GM23338 (cell line): ENCODE data around the gene C14orf93. TPM values are rescaled to one million over a fixed set of nuclear protein-coding genes. Genes with fewer than 3 reads are reported as not detected.

ENCODE experiments used
- ATAC-seq: fragments of 200-7000 bp; cut with Tn5 transposase; 3 replicates; pipeline ENCODE4 v1.9.1; 2020
- DNase-seq: peaks from one replicate; pipeline ENCODE4 v3.0.0-alpha.2; 2015; ENCODE audit warnings: low spot score
- H2AFZ ChIP-seq: fragments of 200-600 bp; sonication (generic); 2 replicates; pipeline ENCODE4 v1.8.0; 2016; ENCODE audit warnings: antibody characterized with exemption, mild to moderate bottlenecking, moderate library complexity
- H3F3A ChIP-seq: fragments of 200-600 bp; sonication (generic); replicated peaks from 2 replicates; pipeline ENCODE4 v1.8.0; 2017; ENCODE audit warnings: antibody characterized with exemption, mixed run types, low read depth
- H3K27ac ChIP-seq: fragments of 200-600 bp; sonication (generic); 2 replicates; pipeline ENCODE4 v1.6.1; 2016; ENCODE audit warnings: low read depth
- H3K27me3 ChIP-seq: fragments of 200-600 bp; sonication (generic); 2 replicates; pipeline ENCODE4 v1.8.0; 2016; ENCODE audit warnings: mild to moderate bottlenecking, mixed run types, moderate library complexity; ENCODE audit not compliant: insufficient read depth
- H3K36me3 ChIP-seq: fragments of 200-600 bp; sonication (generic); 2 replicates; pipeline ENCODE4 v1.8.0; 2016; ENCODE audit warnings: mild to moderate bottlenecking; ENCODE audit not compliant: insufficient read depth
- H3K4me1 ChIP-seq: fragments of 200-600 bp; sonication (generic); 2 replicates; pipeline ENCODE4 v1.8.0; 2016; ENCODE audit warnings: mild to moderate bottlenecking, moderate library complexity; ENCODE audit not compliant: insufficient read depth
- H3K4me2 ChIP-seq: fragments of 200-600 bp; sonication (generic); 2 replicates; pipeline ENCODE4 v1.7.1; 2017; ENCODE audit warnings: mixed run types
- H3K4me3 ChIP-seq: fragments of 200-600 bp; sonication (generic); 2 replicates; pipeline ENCODE4 v1.6.1; 2016; ENCODE audit warnings: mixed run types
- H3K79me2 ChIP-seq: fragments of 200-600 bp; sonication (generic); replicated peaks from 2 replicates; pipeline ENCODE4 v1.8.0; 2017; ENCODE audit warnings: mild to moderate bottlenecking; ENCODE audit not compliant: insufficient read depth
- H3K9me2 ChIP-seq: fragments of 200-600 bp; sonication (generic); 2 replicates; pipeline ENCODE4 v1.8.0; 2017; ENCODE audit not compliant: insufficient read depth
- H4K20me1 ChIP-seq: fragments of 200-600 bp; sonication (generic); replicated peaks from 2 replicates; pipeline ENCODE4 v1.8.0; 2017; ENCODE audit warnings: mild to moderate bottlenecking; ENCODE audit not compliant: insufficient read depth
- H3K27ac Mint-ChIP-seq: 2 replicates; pipeline ENCODE4 v1.8.0; 2020; ENCODE audit warnings: inconsistent platforms, mild to moderate bottlenecking, moderate library complexity, mixed read lengths
- H3K27me3 Mint-ChIP-seq: 3 replicates; pipeline ENCODE4 v1.8.0; 2022; ENCODE audit warnings: low read depth, mild to moderate bottlenecking, moderate library complexity, mixed read lengths, inconsistent platforms; ENCODE audit not compliant: insufficient read depth, poor library complexity
- H3K36me3 Mint-ChIP-seq: 3 replicates; pipeline ENCODE4 v1.8.0; 2021; ENCODE audit warnings: low read depth, mild to moderate bottlenecking, inconsistent platforms, moderate library complexity, mixed read lengths
- H3K4me1 Mint-ChIP-seq: 3 replicates; pipeline ENCODE4 v1.8.0; 2020; ENCODE audit warnings: mild to moderate bottlenecking, inconsistent platforms, mixed read lengths
- H3K4me3 Mint-ChIP-seq: 3 replicates; pipeline ENCODE4 v1.8.0; 2021; ENCODE audit warnings: moderate library complexity, mild to moderate bottlenecking, inconsistent platforms, mixed read lengths
- H3K9me3 Mint-ChIP-seq: 3 replicates; pipeline ENCODE4 v1.8.0; 2020; ENCODE audit warnings: moderate library complexity, mild to moderate bottlenecking, inconsistent platforms, mixed read lengths
- CTCF ChIP-seq, 2 experiments: fragments of 200-600 bp in 1 of 2; sonication (generic) in 1 of 2; conservative IDR thresholded peaks; 2 replicates each; pipeline versions ENCODE4 v1.5.1 to v1.6.1; 2016 to 2017; ENCODE audit warnings: antibody characterized with exemption in 2 of 2, low read depth in 2 of 2, mild to moderate bottlenecking in 2 of 2, moderate library complexity in 1 of 2
- ETS1 ChIP-seq: IDR thresholded peaks from 2 replicates; pipeline ENCODE4 v1.6.1; 2016; ENCODE audit warnings: antibody characterized with exemption
- EZH2 ChIP-seq: fragments of 200-600 bp; sonication (generic); IDR thresholded peaks from one replicate; pipeline ENCODE4 v1.8.0; 2017; ENCODE audit warnings: antibody characterized with exemption, mild to moderate bottlenecking, low read depth; ENCODE audit not compliant: unreplicated experiment
- JUNB ChIP-seq: IDR thresholded peaks from one replicate; pipeline ENCODE4 v1.6.1; 2016; ENCODE audit warnings: antibody characterized with exemption; ENCODE audit not compliant: unreplicated experiment
- NANOG ChIP-seq: IDR thresholded peaks from 2 replicates; pipeline ENCODE4 v1.6.1; 2016; ENCODE audit warnings: antibody characterized with exemption, borderline replicate concordance
- POLR2AphosphoS5 ChIP-seq: IDR thresholded peaks from 2 replicates; pipeline ENCODE4 v1.6.1; 2016; ENCODE audit warnings: antibody characterized with exemption, low read depth
- STAT1 ChIP-seq: IDR thresholded peaks from one replicate; pipeline ENCODE4 v1.6.1; 2016; ENCODE audit warnings: antibody characterized with exemption; ENCODE audit not compliant: unreplicated experiment
- ZNF114 ChIP-seq: fragments of 250-450 bp; sonication (Bioruptor Pico); IDR thresholded peaks from 2 replicates; pipeline ENCODE4 v1.5.0; 2020; ENCODE audit warnings: mild to moderate bottlenecking, moderate library complexity
- ZNF331 ChIP-seq: fragments of 250-450 bp; sonication (Bioruptor Pico); IDR thresholded peaks from 2 replicates; pipeline ENCODE4 v1.5.0; 2020; ENCODE audit warnings: low read depth, mild to moderate bottlenecking, moderate library complexity
- polyA plus RNA-seq: library from polyadenylated mRNA; unstranded; fragments of >200 nt; fragmentation: Nextera tagmentation; extraction: Ambion mirVana; gene quantifications from 2 replicates; pipeline ENCODE4 v1.2.1, GENCODE V29; 2016
- total RNA-seq: library from RNA; depleted of rRNA; stranded (reverse); fragments of >200 nt; shearing (Covaris generic); gene quantifications from 2 replicates; pipeline ENCODE4 v1.2.3, GENCODE V29; 2014
- TF ChIP-seq, protein P1 (sequence below): IDR thresholded peaks from one replicate; pipeline ENCODE4 v1.6.1; 2018; ENCODE audit warnings: antibody characterized with exemption; ENCODE audit not compliant: unreplicated experiment

The C14orf93 gene
- total and polyA plus RNA-seq, 2 experiments from 2014 or later: 3.5 to 11.7 TPM

DNA sequence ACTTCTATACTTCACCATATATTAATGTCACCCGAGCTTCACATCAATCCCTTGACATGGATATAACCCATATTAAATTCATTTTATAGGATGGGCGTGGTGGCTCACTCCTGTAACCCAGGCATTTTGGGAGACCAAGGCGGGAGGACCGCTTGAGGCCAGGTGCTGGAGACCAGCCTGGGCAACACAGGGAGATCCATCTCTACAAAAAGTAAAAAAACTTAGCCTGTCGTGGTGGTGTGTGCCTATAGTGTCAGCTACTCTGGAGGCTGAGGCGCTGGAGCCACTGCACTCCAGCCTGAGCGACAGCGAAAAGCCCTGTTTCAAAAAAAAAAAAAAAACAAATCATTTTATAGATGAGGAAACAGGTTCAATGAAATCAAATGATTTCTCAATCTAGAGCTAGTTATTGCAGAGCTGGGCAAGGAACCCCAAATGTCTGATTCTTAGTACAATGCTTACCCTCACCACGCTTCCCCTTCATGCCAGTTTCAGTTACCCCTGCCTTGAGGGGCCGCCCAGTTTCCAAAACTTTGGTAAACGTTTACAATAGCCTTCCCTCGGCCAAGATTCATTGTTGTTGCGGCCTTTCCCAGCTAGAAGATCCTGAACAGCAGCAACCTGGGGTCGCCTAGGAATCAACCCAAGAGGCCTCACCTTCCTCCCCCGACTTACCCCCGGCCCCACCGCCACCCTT, 24.0 kb upstream of the C14orf93 start (continued):
- TF ChIP-seq POLR2AphosphoS5 (no peak), CTCF (conservative IDR thresholded peaks at IDR 0.05; ENCODE audit: low read depth in 2 of 2) (no peak)
- TF ChIP-seq, protein P1, sequence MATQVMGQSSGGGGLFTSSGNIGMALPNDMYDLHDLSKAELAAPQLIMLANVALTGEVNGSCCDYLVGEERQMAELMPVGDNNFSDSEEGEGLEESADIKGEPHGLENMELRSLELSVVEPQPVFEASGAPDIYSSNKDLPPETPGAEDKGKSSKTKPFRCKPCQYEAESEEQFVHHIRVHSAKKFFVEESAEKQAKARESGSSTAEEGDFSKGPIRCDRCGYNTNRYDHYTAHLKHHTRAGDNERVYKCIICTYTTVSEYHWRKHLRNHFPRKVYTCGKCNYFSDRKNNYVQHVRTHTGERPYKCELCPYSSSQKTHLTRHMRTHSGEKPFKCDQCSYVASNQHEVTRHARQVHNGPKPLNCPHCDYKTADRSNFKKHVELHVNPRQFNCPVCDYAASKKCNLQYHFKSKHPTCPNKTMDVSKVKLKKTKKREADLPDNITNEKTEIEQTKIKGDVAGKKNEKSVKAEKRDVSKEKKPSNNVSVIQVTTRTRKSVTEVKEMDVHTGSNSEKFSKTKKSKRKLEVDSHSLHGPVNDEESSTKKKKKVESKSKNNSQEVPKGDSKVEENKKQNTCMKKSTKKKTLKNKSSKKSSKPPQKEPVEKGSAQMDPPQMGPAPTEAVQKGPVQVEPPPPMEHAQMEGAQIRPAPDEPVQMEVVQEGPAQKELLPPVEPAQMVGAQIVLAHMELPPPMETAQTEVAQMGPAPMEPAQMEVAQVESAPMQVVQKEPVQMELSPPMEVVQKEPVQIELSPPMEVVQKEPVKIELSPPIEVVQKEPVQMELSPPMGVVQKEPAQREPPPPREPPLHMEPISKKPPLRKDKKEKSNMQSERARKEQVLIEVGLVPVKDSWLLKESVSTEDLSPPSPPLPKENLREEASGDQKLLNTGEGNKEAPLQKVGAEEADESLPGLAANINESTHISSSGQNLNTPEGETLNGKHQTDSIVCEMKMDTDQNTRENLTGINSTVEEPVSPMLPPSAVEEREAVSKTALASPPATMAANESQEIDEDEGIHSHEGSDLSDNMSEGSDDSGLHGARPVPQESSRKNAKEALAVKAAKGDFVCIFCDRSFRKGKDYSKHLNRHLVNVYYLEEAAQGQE: no peak

DNA sequence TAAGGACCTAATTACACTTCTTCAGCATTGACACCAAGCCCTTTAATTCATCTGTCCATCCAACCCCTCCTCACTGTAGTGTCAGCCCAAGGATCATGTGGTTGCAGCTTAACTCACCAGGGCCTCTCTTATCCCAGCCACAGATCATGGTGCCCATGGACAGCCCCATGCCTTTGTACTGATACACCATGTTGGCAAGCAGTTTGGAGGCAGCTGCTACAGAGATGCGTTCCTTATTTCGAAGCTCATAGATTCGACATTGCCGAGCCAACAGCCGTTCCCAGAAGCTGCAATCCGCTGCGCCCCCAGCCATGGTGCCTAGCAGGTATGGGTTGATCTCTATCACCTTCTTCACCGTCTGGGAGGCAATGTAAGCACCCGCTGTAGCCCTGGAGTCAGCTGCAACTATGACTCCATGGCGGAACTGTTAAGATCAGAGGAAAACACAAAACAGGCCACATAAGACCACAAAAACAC, 23.3 kb upstream of the C14orf93 start:
- peak overlapping the region; percentile 100; the same call in 1 of the 2 replicates for H3K27ac Mint-ChIP-seq
- no peaks in the 10 kb centered on the region for H3K9me3 Mint-ChIP-seq
- peaks cover 10% of the 10 kb centered on the region for H3K4me1 ChIP-seq
- H3K27me3 Mint-ChIP-seq: no peaks in the 10 kb centered on the region
- 0 out of 2 replicates have a peak, but pooled peaks cover 4% of the 10 kb centered on the region for H3K9me2 ChIP-seq
- TF ChIP-seq ZNF114: no peak
- no peak for TF ChIP-seq EZH2
- TF ChIP-seq, protein P1: no peak
- no peak for TF ChIP-seq CTCF (conservative IDR thresholded peaks at IDR 0.05; ENCODE audit: low read depth in 2 of 2)
- no peak for TF ChIP-seq JUNB
- TF ChIP-seq ZNF331 (CRISPR knock-in tag): no peak
- no peak for TF ChIP-seq STAT1
- no peak for TF ChIP-seq ETS1
- TF ChIP-seq NANOG: no peak
- H3K4me3 ChIP-seq: peak overlapping the region; percentile 75
- 0 out of 2 replicates have a peak overlapping the region, but pooled peaks have one; percentile 86 for H3K27ac ChIP-seq
- ATAC-seq (no peak), DNase-seq (no peak)
- H4K20me1 ChIP-seq: no peaks in the 10 kb centered on the region
- H2AFZ ChIP-seq: no peak overlapping the region
- peaks cover 15% of the 10 kb centered on the region for H3F3A ChIP-seq
- peak overlapping the region; percentile 27 for H3K4me2 ChIP-seq
- H3K4me1 Mint-ChIP-seq: peaks cover 17% of the 10 kb centered on the region
- peaks cover 49% of the 10 kb centered on the region for H3K79me2 ChIP-seq
- peak overlapping the region; percentile 95 for H3K4me3 Mint-ChIP-seq
- no peaks in the 10 kb centered on the region for H3K27me3 ChIP-seq
- H3K36me3 Mint-ChIP-seq: peaks cover 52% of the 10 kb centered on the region
- peaks cover 41% of the 10 kb centered on the region for H3K36me3 ChIP-seq
